ENCODE data around the gene SYT1.

SYT1 gene

DNA sequence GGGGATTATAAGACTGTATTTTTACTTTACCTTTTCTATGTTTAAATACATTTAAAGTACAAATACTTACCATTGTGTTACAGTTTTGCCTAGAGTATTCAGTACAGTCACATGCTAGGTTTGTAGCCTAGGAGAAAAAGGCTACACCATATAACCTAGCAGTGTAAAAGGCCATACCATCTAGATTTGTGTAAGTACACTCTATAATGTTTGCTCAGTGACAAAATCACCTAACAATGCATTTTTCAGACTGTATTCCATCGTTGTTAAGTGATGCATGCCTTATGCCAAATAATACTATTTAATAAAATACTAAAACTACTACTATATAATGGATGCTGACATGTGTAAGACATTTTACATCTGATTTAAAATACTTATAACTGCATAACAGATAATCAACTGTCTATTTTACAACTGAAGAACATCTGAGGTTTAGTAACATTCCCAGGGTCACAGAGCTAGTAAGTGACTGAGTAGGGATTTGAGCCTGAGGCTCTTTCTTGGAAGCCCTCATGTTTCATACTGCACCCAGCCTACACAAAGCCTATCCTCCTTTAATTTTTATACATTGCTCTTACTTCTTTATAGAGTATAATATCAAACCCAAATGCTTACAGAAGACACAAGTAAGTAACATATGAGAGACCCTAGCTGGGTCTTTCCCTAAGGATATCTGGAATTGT, 296.8 kb downstream of the SYT1 start:
- Mint-ChIP-seq H3K27me3 (no peaks in the 10 kb centered on the region), H3K36me3 (no peaks in the 10 kb centered on the region), H3K4me1 (no peaks in the 10 kb centered on the region), H3K4me3 (no peak overlapping the region), H3K27ac (no peak overlapping the region), H3K9me3 (no peaks in the 10 kb centered on the region)
- ATAC-seq, result peak; percentile 22

DNA sequence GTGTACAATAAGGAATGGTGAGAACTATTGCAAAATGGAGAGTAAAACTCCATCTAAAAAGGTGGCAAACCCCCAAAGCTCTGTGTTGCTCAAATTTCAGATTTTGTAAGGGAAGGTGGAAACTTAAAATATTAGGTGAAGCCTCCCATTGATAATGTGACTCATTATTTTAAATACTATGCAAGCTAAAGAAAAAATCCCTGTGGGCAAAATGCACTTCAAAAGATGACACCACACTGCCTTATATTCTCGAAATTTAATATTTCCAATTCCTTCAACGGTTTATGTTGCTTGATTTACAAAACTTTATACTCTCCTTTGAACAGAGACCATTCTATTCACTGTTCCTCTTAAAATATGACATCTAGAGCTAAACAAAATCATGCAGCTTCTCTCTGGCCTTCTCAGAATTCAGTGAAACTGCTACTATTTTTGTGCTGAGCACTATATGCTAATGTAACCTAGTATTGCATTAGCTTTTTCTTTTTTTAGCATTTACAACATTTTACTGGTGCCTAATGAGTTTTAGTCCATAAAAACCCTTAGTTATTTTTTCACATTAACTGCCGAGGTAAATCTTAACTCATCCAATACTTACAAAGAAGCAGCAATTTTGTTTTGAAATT, 297.7 kb downstream of the SYT1 start:
- H3K27me3 Mint-ChIP-seq, result no peaks in the 10 kb centered on the region
- H3K36me3 Mint-ChIP-seq, result no peaks in the 10 kb centered on the region
- H3K9me3 Mint-ChIP-seq, result no peaks in the 10 kb centered on the region
- no peaks in the 10 kb centered on the region for H3K4me1 Mint-ChIP-seq
- no peak overlapping the region for H3K27ac Mint-ChIP-seq
- no peak overlapping the region for H3K4me3 Mint-ChIP-seq
- ATAC-seq, result no peak

DNA sequence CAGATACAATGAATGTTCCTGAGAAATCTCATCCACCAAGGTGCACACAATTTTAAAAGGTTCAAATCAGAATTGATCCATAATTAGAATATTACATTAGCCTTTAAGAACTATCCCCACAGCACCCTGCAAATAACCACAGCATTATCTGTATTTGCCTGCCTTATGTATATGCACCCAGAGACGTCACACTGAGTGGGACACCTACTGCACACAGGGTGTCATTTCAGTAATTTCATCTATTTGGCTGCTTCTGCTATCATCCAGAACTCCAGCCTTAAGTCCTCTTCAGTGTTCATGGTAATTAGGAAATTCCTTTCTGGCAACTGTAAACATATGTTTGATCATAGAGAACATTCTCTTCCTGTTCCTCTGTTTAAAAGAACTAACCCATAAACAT, 298.4 kb downstream of the SYT1 start:
- no peak for ATAC-seq
- Mint-ChIP-seq H3K9me3 (no peaks in the 10 kb centered on the region), H3K4me3 (no peak overlapping the region), H3K36me3 (no peaks in the 10 kb centered on the region), H3K27ac (no peak overlapping the region), H3K27me3 (no peaks in the 10 kb centered on the region), H3K4me1 (no peaks in the 10 kb centered on the region)

DNA sequence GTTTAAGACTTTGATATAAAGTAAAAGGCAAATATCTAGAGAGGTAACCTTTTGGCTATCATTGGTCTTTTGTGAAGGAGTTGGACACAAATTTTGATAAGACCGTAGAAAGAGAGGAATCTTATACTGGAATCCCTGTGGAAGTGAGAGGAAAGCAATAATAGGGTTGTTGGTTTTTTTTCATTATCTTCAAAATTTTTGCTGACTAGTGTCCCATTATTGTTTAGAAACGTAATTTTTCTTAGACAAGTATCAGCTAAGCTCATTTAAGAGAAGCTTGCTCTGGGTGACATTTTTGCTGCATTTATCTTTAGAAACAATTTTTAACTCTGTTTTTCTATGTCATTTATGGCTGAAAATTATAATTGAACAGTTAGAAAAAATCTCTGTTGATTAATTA, 300.3 kb downstream of the SYT1 start:
- no peak for ATAC-seq
- no peaks in the 10 kb centered on the region for H3K4me1 Mint-ChIP-seq
- H3K4me3 Mint-ChIP-seq, result no peak overlapping the region
- H3K27ac Mint-ChIP-seq, result no peak overlapping the region
- H3K36me3 Mint-ChIP-seq, result no peaks in the 10 kb centered on the region
- H3K9me3 Mint-ChIP-seq, result no peaks in the 10 kb centered on the region
- H3K27me3 Mint-ChIP-seq, result no peaks in the 10 kb centered on the region

DNA sequence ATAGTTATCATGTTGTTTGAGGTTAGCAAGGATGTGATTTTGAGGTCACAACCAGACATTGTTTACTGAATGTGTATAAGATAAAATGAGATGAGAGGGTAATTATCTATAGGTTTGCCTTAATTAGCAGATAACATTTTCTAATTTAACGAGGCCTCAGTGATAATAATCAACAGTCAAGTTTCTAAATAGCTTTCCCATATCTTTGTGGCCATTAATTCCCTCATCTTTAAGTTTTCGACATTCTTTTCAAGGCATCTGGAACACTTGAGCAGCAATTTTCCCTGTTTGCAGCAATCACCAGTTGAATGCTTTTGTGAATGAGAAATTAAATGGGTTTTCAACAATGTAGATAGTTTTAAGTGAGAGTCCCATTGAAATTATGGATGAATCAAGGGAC, 304.1 kb downstream of the SYT1 start:
- ATAC-seq, result no peak
- Mint-ChIP-seq H3K36me3 (no peaks in the 10 kb centered on the region), H3K4me3 (no peak overlapping the region), H3K9me3 (peaks cover 4% of the 10 kb centered on the region), H3K27me3 (no peaks in the 10 kb centered on the region), H3K4me1 (no peaks in the 10 kb centered on the region), H3K27ac (no peak overlapping the region)

DNA sequence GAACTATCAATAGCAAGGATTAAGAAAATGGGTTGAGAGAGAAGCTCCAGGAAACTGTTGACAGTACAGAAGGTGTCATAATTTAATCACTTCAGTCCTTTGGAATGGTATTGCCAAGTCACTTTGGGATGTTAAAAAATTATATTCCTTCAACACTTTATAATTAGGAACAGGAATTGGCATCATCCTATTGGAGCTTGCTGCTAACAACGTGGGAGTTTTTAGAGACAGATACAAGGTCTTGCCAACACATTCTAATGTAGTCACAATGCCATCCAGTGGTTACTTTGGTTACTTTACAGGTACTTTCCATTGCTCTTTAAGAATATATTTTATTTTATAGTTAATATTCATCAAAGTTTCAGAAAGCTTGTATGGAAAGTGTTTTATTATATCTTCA, 310.1 kb downstream of the SYT1 start:
- ATAC-seq, result no peak
- Mint-ChIP-seq H3K9me3 (peaks cover 4% of the 10 kb centered on the region), H3K4me1 (no peaks in the 10 kb centered on the region), H3K36me3 (no peaks in the 10 kb centered on the region), H3K27me3 (no peaks in the 10 kb centered on the region), H3K4me3 (no peak overlapping the region), H3K27ac (no peak overlapping the region)

DNA sequence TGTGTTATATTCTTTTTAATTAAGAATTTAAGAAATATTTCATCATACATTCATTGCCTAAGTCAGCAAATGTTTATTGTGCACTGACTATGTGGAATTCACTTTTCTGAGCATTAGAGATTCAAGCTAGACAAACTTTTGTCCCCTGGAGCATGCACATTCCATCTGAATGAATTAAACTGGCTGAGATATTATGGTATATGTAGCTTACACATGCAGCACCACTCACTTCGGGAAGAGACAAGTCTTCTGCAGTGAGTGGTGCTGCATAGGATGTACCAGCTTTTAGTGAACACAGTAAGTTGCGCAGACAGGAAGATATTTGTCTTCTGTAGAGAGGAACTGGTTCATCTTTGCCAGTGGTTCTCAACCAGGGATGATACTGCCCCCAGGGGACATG, 318.4 kb downstream of the SYT1 start:
- H3K27ac Mint-ChIP-seq, result no peak overlapping the region
- H3K27me3 Mint-ChIP-seq, result no peaks in the 10 kb centered on the region
- H3K9me3 Mint-ChIP-seq, result no peaks in the 10 kb centered on the region
- H3K4me1 Mint-ChIP-seq, result no peaks in the 10 kb centered on the region
- no peaks in the 10 kb centered on the region for H3K36me3 Mint-ChIP-seq
- H3K4me3 Mint-ChIP-seq, result no peak overlapping the region
- ATAC-seq, result no peak

DNA sequence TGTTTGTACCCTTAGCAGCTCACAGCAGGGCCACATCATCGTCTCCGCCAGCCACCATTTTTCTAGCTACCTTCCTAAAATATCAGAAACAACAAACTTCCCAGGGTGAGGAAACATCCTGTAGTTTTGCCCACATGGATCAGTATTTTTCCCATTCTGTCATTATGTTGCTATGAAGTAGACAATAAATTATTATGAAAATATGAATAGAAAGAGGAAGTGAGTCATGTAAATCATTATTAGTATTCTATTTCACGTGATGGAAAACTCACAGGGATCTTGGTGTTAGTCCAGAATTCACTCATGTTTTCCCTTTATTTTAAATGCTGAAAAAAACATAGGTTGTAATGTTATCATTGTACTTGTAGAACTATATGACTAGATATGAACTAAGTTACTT, 319.4 kb downstream of the SYT1 start:
- Mint-ChIP-seq H3K4me3 (no peak overlapping the region), H3K9me3 (no peaks in the 10 kb centered on the region), H3K36me3 (no peaks in the 10 kb centered on the region), H3K27me3 (no peaks in the 10 kb centered on the region), H3K4me1 (no peaks in the 10 kb centered on the region), H3K27ac (no peak overlapping the region)
- no peak for ATAC-seq

DNA sequence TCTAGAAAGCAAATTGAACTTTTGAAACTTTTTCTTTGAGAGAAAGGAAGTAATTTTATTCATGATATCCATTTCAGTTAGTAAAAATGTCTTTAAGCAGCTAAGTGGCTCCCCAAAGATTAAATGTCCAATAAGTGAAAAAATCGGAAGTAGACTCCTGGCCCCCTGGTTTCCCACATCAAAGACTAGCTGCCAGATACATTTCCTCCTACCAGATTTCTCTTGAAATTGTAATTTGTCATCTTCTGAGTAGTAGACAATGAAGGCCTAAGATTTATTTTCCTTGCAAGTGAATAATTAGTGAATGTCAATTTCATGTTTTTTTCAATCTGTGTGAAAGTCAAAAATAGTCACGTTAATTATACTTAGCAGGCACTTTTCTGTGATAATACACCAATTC, 321.9 kb downstream of the SYT1 start:
- Mint-ChIP-seq H3K36me3 (no peaks in the 10 kb centered on the region), H3K27me3 (no peaks in the 10 kb centered on the region), H3K4me1 (peaks cover 3% of the 10 kb centered on the region), H3K27ac (no peak overlapping the region), H3K9me3 (no peaks in the 10 kb centered on the region), H3K4me3 (no peak overlapping the region)
- no peak for ATAC-seq

DNA sequence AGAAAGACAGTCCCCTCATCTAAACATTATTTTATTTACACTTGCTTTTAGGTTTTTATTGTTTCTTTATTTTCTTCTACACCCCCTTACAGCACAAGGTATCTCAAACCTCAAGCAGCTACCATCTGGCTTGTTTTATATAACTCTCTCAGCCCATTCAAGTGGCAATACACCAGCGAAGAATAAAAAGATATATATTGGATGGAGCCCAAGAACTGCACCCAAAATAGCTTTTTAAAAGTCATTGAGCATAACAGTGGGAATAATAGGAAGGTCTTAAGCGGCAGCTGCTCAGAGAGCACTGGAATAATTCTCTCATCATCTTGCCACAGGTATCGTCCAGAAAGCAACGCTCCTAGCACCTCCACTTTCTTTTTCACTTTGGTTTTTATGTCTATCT, 322.5 kb downstream of the SYT1 start:
- no peaks in the 10 kb centered on the region for H3K27me3 Mint-ChIP-seq
- no peaks in the 10 kb centered on the region for H3K36me3 Mint-ChIP-seq
- ATAC-seq, result no peak
- no peaks in the 10 kb centered on the region for H3K9me3 Mint-ChIP-seq
- peaks cover 9% of the 10 kb centered on the region for H3K4me1 Mint-ChIP-seq
- H3K4me3 Mint-ChIP-seq, result no peak overlapping the region
- H3K27ac Mint-ChIP-seq, result no peak overlapping the region

DNA sequence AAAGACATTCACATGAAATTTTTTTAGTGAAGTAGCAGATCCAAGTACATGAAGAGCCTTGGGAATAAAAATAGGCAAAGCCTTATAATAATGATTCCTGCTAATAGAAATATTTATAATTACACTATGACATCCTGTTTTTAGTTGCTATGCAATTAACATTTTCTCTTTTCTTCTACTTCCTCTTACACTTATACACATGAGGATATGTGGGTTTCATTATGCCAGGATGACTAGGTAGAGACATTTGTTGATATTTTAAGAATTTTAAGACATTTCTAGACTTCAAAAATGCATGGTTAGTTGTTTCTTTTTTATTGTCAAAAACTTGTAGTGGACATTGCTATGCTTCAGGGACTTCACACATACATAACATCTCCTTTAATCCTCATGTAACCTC, 326.8 kb downstream of the SYT1 start:
- Mint-ChIP-seq H3K4me1 (peaks cover 12% of the 10 kb centered on the region), H3K36me3 (no peaks in the 10 kb centered on the region), H3K27me3 (no peaks in the 10 kb centered on the region), H3K9me3 (no peaks in the 10 kb centered on the region), H3K4me3 (no peak overlapping the region), H3K27ac (no peak overlapping the region)
- peak; percentile 36 for ATAC-seq

DNA sequence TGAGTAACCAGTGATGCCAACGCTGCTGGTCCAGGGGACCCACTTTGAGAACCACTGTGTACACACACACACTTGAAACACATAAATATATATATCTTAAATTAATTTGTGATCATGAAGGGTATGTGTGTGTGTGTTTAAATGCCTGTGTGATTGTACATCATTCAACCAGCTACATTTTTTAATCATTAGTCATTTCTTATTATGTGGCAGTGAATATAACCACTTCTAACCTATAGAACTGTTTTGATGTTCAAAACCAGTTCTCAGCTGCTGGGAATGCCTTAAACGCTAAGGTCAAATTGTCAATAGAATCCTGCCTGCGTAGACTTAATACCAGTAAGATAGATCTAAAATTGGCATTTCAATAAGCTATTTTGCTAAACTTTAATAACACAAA, 330.0 kb downstream of the SYT1 start:
- Mint-ChIP-seq H3K4me1 (peaks cover 12% of the 10 kb centered on the region), H3K27ac (no peak overlapping the region), H3K4me3 (no peak overlapping the region), H3K36me3 (no peaks in the 10 kb centered on the region), H3K27me3 (no peaks in the 10 kb centered on the region), H3K9me3 (no peaks in the 10 kb centered on the region)
- no peak for ATAC-seq

DNA sequence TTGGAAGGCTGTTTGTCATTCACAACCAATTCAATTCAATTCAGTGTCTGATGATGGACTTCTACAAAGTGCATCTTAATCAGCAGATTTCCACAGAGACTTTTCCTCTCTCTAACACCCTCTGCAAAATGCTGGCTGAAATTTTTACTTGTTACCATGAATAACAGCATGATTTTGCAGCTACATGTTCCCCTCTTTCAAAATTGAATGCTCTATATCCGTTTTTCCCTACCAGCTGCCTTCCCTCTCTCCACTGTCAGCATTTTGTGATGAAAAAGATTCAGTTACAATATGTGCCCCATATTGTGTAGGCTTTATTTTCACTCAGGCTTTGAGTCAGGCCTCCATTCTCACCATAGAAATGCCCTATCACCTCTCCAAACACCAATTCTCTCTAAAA, 334.6 kb downstream of the SYT1 start:
- Mint-ChIP-seq H3K9me3 (no peaks in the 10 kb centered on the region), H3K4me1 (no peaks in the 10 kb centered on the region), H3K27ac (no peak overlapping the region), H3K4me3 (no peak overlapping the region), H3K27me3 (no peaks in the 10 kb centered on the region), H3K36me3 (no peaks in the 10 kb centered on the region)
- ATAC-seq, result no peak

DNA sequence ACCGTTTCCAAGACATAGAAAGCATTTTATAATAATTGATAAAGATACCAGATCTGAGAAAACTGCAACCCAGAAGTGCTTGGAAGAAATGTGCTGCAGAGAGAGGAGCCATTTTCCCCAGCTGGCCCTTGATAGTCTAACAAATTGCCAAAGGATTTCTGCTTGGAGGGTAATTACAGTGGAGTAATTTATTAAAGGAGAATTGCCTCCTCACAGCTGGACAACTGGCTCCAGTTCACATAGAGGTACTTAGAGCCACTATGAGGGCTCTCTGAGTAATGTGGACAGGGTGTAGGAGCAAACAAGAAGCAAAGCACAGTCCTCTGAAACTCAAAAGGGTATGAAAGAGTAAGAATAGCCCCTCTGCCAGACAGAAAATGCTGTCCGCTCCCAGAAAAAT, 335.6 kb downstream of the SYT1 start:
- Mint-ChIP-seq H3K36me3 (no peaks in the 10 kb centered on the region), H3K27ac (no peak overlapping the region), H3K27me3 (no peaks in the 10 kb centered on the region), H3K4me1 (no peaks in the 10 kb centered on the region), H3K9me3 (no peaks in the 10 kb centered on the region), H3K4me3 (no peak overlapping the region)
- no peak for ATAC-seq

DNA sequence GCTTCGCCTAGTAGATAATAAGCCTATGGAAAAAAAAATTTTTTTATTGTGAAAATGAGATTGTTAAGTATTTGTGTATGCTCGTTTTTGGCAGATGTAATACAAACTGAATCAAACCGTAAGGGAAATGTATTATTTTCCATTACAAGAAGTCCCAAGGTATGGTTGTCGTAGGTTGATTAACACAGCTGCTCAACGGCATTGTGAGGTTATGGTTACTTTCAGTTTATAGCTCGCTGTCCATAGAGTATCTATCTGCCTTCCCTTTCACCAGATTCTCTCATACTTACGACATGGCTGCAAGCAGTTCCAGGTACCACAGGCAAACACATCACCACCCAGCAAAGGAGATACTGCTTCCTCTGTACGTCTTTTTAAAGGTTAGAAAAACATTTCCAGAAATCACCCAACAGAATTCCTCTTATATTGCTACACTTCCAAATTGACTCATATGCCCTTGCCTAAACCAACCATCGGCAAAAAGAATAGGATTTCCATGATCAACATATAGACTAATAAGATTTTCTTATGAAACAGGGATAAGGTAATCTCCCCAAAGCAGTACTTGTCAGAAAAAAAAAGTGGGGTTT, 338.6 kb downstream of the SYT1 start:
- Mint-ChIP-seq H3K4me3 (no peak overlapping the region), H3K27ac (no peak overlapping the region), H3K36me3 (no peaks in the 10 kb centered on the region), H3K4me1 (no peaks in the 10 kb centered on the region), H3K9me3 (no peaks in the 10 kb centered on the region), H3K27me3 (no peaks in the 10 kb centered on the region)
- no peak for ATAC-seq

DNA sequence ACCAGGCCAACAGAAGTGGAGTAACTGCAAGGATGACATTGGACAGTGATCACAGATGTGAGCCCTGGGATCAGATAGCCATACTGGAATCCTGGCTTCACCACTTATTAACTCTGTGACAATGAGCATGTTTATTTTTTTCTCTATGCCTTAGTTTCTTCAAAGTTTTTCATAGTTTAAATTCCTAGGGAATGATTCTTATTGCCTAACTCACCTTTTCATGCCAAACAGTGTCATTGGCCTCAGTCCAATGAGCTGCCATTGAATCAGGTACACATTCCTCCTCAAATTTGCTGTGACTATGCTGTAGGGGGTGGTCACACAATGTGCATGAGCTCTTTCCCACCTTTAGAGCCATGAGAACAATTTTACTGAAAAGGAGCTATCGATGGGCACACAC, 342.3 kb downstream of the SYT1 start:
- no peak for ATAC-seq
- Mint-ChIP-seq H3K4me3 (no peak overlapping the region), H3K4me1 (no peaks in the 10 kb centered on the region), H3K27ac (no peak overlapping the region), H3K27me3 (no peaks in the 10 kb centered on the region), H3K36me3 (no peaks in the 10 kb centered on the region), H3K9me3 (peaks cover 7% of the 10 kb centered on the region)

All from stimulated activated memory B cell treated with anti-CD40 and anti-IgM and Interleukin-4, amounts not matched to agents 10 μg/mL and 1 μg/mL and 100 μg/mL, for 72 hours (primary cell).